Peyer's patch (tissue), 4 donors: ENCODE data around the gene BPIFA1. TPM values are rescaled to one million over a fixed set of nuclear protein-coding genes. Genes with fewer than 3 reads are reported as not detected.

ENCODE experiments used
- DNase-seq, 3 donors: peaks; one replicate each; pipeline ENCODE4 v3.0.0-alpha.2; 2017 to 2019
- H3K27ac ChIP-seq, 4 donors: fragments of 200-600 bp; sonication (generic); one replicate each; pipeline ENCODE4 v1.5.1; 2016 to 2019
- H3K27me3 ChIP-seq, 2 donors: fragments of 200-600 bp; sonication (generic); one replicate each; pipeline ENCODE4 v1.5.1; 2019
- H3K36me3 ChIP-seq, 3 donors: fragments of 200-600 bp; sonication (generic); one replicate each; pipeline ENCODE4 v1.5.1; 2016 to 2019
- H3K4me1 ChIP-seq, 4 donors: fragments of 200-600 bp; sonication (generic); one replicate each; pipeline ENCODE4 v1.5.1; 2016 to 2019
- H3K4me3 ChIP-seq, 4 donors: fragments of 200-600 bp; sonication (generic); 1 replicate in 3 of 4; 2 replicates in 1 of 4; pipeline ENCODE4 v1.5.1; 2016 to 2019; ENCODE audit warnings: mild to moderate bottlenecking in 1 of 4
- H3K9me3 ChIP-seq, 4 donors: fragments of 200-600 bp; sonication (generic); one replicate each; pipeline ENCODE4 v1.5.1; 2016 to 2019; ENCODE audit warnings: mild to moderate bottlenecking in 1 of 4
- POLR2A ChIP-seq, 2 donors: fragments of 450-650 bp; IDR thresholded peaks; one replicate each; pipeline ENCODE4 v1.5.1; 2017; ENCODE audit warnings: antibody characterized with exemption in 2 of 2, mild to moderate bottlenecking in 2 of 2, moderate library complexity in 2 of 2
- total RNA-seq, 4 donors: library from RNA; depleted of rRNA; stranded (reverse); fragments of >200 nt; gene quantifications; one replicate each; pipeline ENCODE4 v1.1.0, GENCODE V29; 2016
- TF ChIP-seq, protein P1 (sequence below), 6 experiments: fragments of 450-650 bp in 4 of 6; fragments of 200-600 bp in 2 of 6; sonication (generic) in 1 of 6; IDR thresholded peaks; one replicate each; pipeline ENCODE4 v1.5.1; 2017 to 2019; ENCODE audit warnings: antibody characterized with exemption in 6 of 6, mild to moderate bottlenecking in 3 of 6, moderate library complexity in 1 of 6

BPIFA1 gene
- total RNA-seq, 4 donors from 2014 or later = not detected

DNA sequence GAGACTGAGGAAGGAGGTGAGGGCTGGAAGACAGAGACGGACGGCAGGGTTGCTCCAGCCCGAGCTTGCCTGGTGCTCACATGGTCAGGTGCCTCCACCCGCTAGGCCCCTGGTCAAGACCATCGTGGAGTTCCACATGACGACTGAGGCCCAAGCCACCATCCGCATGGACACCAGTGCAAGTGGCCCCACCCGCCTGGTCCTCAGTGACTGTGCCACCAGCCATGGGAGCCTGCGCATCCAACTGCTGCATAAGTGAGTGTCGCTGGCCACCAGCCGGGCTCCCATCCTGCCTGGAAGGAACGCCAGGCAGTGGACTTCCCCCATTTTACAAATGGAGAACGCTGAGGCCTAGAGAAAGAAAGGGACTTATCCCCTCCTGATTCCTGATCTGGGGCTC is 55.1 kb downstream of the BPIFA1 start:
- Histone ChIP-seq H3K9me3 (no peaks in the 10 kb centered on the region), H3K4me1 (no peaks in the 10 kb centered on the region), H3K4me3 (no peak overlapping the region), H3K36me3 (no peaks in the 10 kb centered on the region), H3K27ac (no peak overlapping the region), H3K27me3 (no peaks in the 10 kb centered on the region)
- TF ChIP-seq, protein P1, sequence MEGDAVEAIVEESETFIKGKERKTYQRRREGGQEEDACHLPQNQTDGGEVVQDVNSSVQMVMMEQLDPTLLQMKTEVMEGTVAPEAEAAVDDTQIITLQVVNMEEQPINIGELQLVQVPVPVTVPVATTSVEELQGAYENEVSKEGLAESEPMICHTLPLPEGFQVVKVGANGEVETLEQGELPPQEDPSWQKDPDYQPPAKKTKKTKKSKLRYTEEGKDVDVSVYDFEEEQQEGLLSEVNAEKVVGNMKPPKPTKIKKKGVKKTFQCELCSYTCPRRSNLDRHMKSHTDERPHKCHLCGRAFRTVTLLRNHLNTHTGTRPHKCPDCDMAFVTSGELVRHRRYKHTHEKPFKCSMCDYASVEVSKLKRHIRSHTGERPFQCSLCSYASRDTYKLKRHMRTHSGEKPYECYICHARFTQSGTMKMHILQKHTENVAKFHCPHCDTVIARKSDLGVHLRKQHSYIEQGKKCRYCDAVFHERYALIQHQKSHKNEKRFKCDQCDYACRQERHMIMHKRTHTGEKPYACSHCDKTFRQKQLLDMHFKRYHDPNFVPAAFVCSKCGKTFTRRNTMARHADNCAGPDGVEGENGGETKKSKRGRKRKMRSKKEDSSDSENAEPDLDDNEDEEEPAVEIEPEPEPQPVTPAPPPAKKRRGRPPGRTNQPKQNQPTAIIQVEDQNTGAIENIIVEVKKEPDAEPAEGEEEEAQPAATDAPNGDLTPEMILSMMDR (IDR thresholded peaks at IDR 0.05) = no peak
- TF ChIP-seq POLR2A (IDR thresholded peaks at IDR 0.05) = no peak
- DNase-seq = no peak

DNA sequence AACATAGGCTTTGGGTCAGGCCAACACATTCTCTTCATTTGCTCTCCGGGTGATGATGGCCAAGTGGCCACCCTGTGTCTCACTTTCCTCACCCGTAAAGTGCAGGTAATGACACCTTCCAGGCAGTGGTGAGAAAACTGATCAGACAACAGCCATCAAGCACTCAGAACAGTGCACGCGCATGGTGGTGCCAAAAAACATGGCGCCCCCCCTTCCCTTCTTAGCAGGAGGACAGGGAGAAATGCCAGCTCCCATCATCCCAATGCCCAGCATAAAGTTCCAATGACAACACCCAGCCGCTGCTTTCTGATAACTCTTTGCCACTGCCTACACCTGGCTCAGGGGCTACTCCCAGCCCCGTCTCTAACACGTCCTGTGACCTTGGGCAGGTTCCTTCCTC is 55.6 kb downstream of the BPIFA1 start:
- DNase-seq = no peak
- TF ChIP-seq, protein P1 (IDR thresholded peaks at IDR 0.05) = no peak
- Histone ChIP-seq H3K4me3 (no peak overlapping the region), H3K36me3 (no peaks in the 10 kb centered on the region), H3K9me3 (no peaks in the 10 kb centered on the region), H3K27ac (no peak overlapping the region), H3K4me1 (no peaks in the 10 kb centered on the region), H3K27me3 (no peaks in the 10 kb centered on the region)

DNA sequence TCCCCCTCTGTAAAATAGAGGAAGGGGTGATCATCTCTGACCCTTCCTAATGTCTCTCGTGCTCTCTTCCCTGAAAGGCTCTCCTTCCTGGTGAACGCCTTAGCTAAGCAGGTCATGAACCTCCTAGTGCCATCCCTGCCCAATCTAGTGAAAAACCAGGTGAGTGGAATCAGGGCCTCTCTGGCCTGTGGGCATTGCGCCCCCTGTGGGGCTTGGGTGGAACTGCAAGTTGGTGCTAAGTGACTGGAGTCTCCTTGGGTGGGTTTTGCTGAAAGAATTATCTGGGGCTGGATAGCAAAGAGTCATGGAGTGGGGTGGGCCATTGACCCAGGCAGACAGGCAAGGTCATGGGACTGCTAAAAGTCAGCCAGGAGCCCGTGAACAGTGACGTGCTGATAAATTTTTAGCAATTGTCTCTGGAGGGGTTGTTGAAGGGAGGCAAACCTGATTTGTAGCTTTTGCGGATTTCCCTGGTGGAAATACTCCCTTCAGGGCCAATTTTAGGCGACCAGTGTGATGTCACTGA is 56.1 kb downstream of the BPIFA1 start:
- Histone ChIP-seq H3K4me3 (no peak overlapping the region), H3K27ac (no peak overlapping the region), H3K27me3 (no peaks in the 10 kb centered on the region), H3K9me3 (no peaks in the 10 kb centered on the region), H3K36me3 (no peaks in the 10 kb centered on the region), H3K4me1 (no peaks in the 10 kb centered on the region)
- TF ChIP-seq POLR2A (IDR thresholded peaks at IDR 0.05) = no peak
- TF ChIP-seq, protein P1 (IDR thresholded peaks at IDR 0.05) = peak; percentile 43 to 84 (median 64)
- peak in 2 of 3 donors; percentile 34 to 75 for DNase-seq

Other genes starting within 250 kb of the BPIFA1 start
- not detected for gene SUN5, start 231.6 kb upstream of the BPIFA1 start, total RNA-seq
- gene BPIFB2, start 228.3 kb upstream of the BPIFA1 start, total RNA-seq = not detected
- gene BPIFB6, start 204.3 kb upstream of the BPIFA1 start, total RNA-seq = not detected
- not detected for gene BPIFB3, start 182.1 kb upstream of the BPIFA1 start, total RNA-seq
- not detected for gene BPIFB4, start 156.4 kb upstream of the BPIFA1 start, total RNA-seq
- not detected for gene BPIFA2, start 67.8 kb upstream of the BPIFA1 start, total RNA-seq
- gene BPIFA3, start 18.6 kb upstream of the BPIFA1 start, total RNA-seq = not detected
- gene BPIFB1, start 47.2 kb downstream of the BPIFA1 start, total RNA-seq = not detected
- 10 to 100 TPM; 23.5 to 47.0 (median 30.9) TPM for gene CDK5RAP1, start 165.5 kb downstream of the BPIFA1 start, total RNA-seq
- 10 to 100 TPM; 12.1 to 15.0 (median 14.4) TPM for gene SNTA1, start 207.8 kb downstream of the BPIFA1 start, total RNA-seq